ENCODE measurements around the gene EXOC4. TPM values are rescaled to one million over a fixed set of nuclear protein-coding genes. Genes with fewer than 3 reads are reported as not detected.

The EXOC4 gene
- total and polyA plus RNA-seq, 2 of the 8 experiments (the other 6 are each of a cell fraction or from before 2014, with no cell fraction given): 27.0 to 67.3 TPM

GRCh38 chr7:133480868-133481267 is 228.0 kb downstream of the EXOC4 start:
- WGBS, 2 experiments (ENCODE audit: extremely low coverage in 1 of 2, insufficient coverage in 1 of 2, insufficient read length in 1 of 2, insufficient replicate concordance in 2 of 2, low coverage in 1 of 2, low lambda C conversion rate in 2 of 2, missing lambda C conversion rate in 1 of 2): 89% methylated on average over 4 of the region's 4 CpGs; no CpG with 5 or more reads in 1 of the 2 experiments
- H3K14ac ChIP-seq (ENCODE audit: insufficient read length): no peak overlapping the region
- H3K23ac ChIP-seq (ENCODE audit: insufficient read length): no peak overlapping the region
- no peak overlapping the region for H3K56ac ChIP-seq (replicated peaks; ENCODE audit: insufficient read length, low read depth, low read length)
- FAIRE-seq (no peak), DNase-seq (ENCODE audit: low read depth in 1 of 2, low spot score in 2 of 2) (no peak)
- H3K4me1 ChIP-seq (replicated peaks in 1 of 4; ENCODE audit: control insufficient read depth in 3 of 4, insufficient read depth in 4 of 4, low read length in 3 of 4): no peaks in the 10 kb centered on the region
- H3K79me1 ChIP-seq (ENCODE audit: low read depth, low read length): no peaks in the 10 kb centered on the region
- H3K27me3 ChIP-seq (replicated peaks in 1 of 4; ENCODE audit: control insufficient read depth in 3 of 4, extremely low read depth in 1 of 4, insufficient read depth in 3 of 4, low read length in 3 of 4): no peaks in the 10 kb centered on the region
- no peak overlapping the region for H4K5ac ChIP-seq (ENCODE audit: insufficient read length, low read depth, low read length)
- POLR2A ChIA-PET (ENCODE audit: partially characterized antibody): no interaction called here
- no peaks in the 10 kb centered on the region for H3K9me3 ChIP-seq (ENCODE audit: insufficient read depth in 2 of 2, low read depth in 1 of 2, low read length in 1 of 2)
- no peak overlapping the region for H3K4me3 ChIP-seq (ENCODE audit: extremely low read depth in 1 of 4, insufficient read depth in 2 of 4, low read depth in 3 of 4, low read length in 4 of 4)
- H2AFZ ChIP-seq (ENCODE audit: low read length): no peak overlapping the region
- no peak overlapping the region for H3K9ac ChIP-seq (replicated peaks in 1 of 4; ENCODE audit: extremely low read depth in 1 of 4, low read depth in 3 of 4, low read length in 3 of 4)
- CTCF ChIA-PET (ENCODE audit: partially characterized antibody): interaction anchor here (0.6 kb wide), 1 partner anchor 207 kb away, joined by 3 read pairs; no protein-coding TSS in a partner anchor
- H3K27ac ChIP-seq (ENCODE audit: low read depth, low read length): no peak overlapping the region
- H4K91ac ChIP-seq (replicated peaks; ENCODE audit: insufficient read length, low read length): no peak overlapping the region
- no peak overlapping the region for H2BK12ac ChIP-seq (ENCODE audit: low read depth, low read length)
- H3K79me2 ChIP-seq (ENCODE audit: control insufficient read depth in 1 of 2, insufficient read depth in 2 of 2, low read length in 2 of 2): no peaks in the 10 kb centered on the region
- no peak overlapping the region for H3K4me2 ChIP-seq (ENCODE audit: insufficient read depth in 1 of 2, low read depth in 2 of 2, low read length in 2 of 2)
- no peak overlapping the region for H2AK5ac ChIP-seq (ENCODE audit: low read depth, low read length)
- no peak for TF ChIP-seq RXRA (IDR thresholded peaks at IDR 0.05; ENCODE audit: insufficient read depth, low read depth, low read length)
- H3K4ac ChIP-seq (replicated peaks; ENCODE audit: insufficient read length, low read depth, low read length): no peak overlapping the region
- no peak overlapping the region for H2BK5ac ChIP-seq (ENCODE audit: low read depth, low read length)
- no peak overlapping the region for H4K8ac ChIP-seq (ENCODE audit: extremely low read depth, insufficient read depth, low read length)
- H2BK15ac ChIP-seq (ENCODE audit: low read length): no peak overlapping the region
- H3K18ac ChIP-seq (ENCODE audit: extremely low read depth, low read length): no peak overlapping the region
- H3K36me3 ChIP-seq (ENCODE audit: control insufficient read depth in 2 of 4, insufficient read depth in 4 of 4, low read length in 3 of 4): peaks cover 0 to 2% (median 0%) of the 10 kb centered on the region in 4 experiments; a peak in 2 of 8 replicates
- no peak overlapping the region for H2BK120ac ChIP-seq (replicated peaks; ENCODE audit: low read depth, low read length)
- 0 out of 2 replicates have a peak, but pooled peaks cover 1% of the 10 kb centered on the region for H3K23me2 ChIP-seq (ENCODE audit: low read depth, low read length)
- H4K20me1 ChIP-seq (replicated peaks in 1 of 2; ENCODE audit: control insufficient read depth in 1 of 2, insufficient read depth in 2 of 2, low read length in 2 of 2): peaks cover 0 to 4% of the 10 kb centered on the region in 2 experiments
- H2BK20ac ChIP-seq (ENCODE audit: low read length): no peak overlapping the region
